ENCODE measurements around the gene HPGDS. TPM values are rescaled to one million over a fixed set of nuclear protein-coding genes. Genes with fewer than 3 reads are reported as not detected.

Gene HPGDS
- total RNA-seq, 1 donor from 2014 or later, result not detected

- DNase-seq (ENCODE audit: low spot score), result no peak
- peak; percentile 25 for TF ChIP-seq CTCF (IDR thresholded peaks at IDR 0.05)
- Mint-ChIP-seq H3K27ac (ENCODE audit: unreplicated experiment) (no peak overlapping the region), H3K9me3 (ENCODE audit: low read depth) (no peaks in the 10 kb centered on the region), H3K36me3 (ENCODE audit: low read depth) (peaks cover 22% of the 10 kb centered on the region), H3K27me3 (ENCODE audit: low read depth) (no peaks in the 10 kb centered on the region), H3K4me3 (ENCODE audit: unreplicated experiment) (no peak overlapping the region), H3K4me1 (ENCODE audit: low read depth) (no peaks in the 10 kb centered on the region)
Measured at GRCh38 chr4:94290245-94290644, 52.4 kb downstream of the HPGDS start.

- DNase-seq (ENCODE audit: low spot score), result no peak
- no peak overlapping the region for H3K4me3 Mint-ChIP-seq (ENCODE audit: unreplicated experiment)
- H3K27me3 Mint-ChIP-seq (ENCODE audit: low read depth), result no peaks in the 10 kb centered on the region
- no peaks in the 10 kb centered on the region for H3K9me3 Mint-ChIP-seq (ENCODE audit: low read depth)
- no peak for TF ChIP-seq CTCF (IDR thresholded peaks at IDR 0.05)
- no peak overlapping the region for H3K27ac Mint-ChIP-seq (ENCODE audit: unreplicated experiment)
- no peaks in the 10 kb centered on the region for H3K4me1 Mint-ChIP-seq (ENCODE audit: low read depth)
- peaks cover 28% of the 10 kb centered on the region for H3K36me3 Mint-ChIP-seq (ENCODE audit: low read depth)
Measured at GRCh38 chr4:94285666-94286065, 57.0 kb downstream of the HPGDS start.

- Mint-ChIP-seq H3K4me3 (ENCODE audit: unreplicated experiment) (no peak overlapping the region), H3K4me1 (ENCODE audit: low read depth) (no peaks in the 10 kb centered on the region), H3K27ac (ENCODE audit: unreplicated experiment) (no peak overlapping the region), H3K36me3 (ENCODE audit: low read depth) (peaks cover 25% of the 10 kb centered on the region), H3K27me3 (ENCODE audit: low read depth) (no peaks in the 10 kb centered on the region), H3K9me3 (ENCODE audit: low read depth) (no peaks in the 10 kb centered on the region)
- no peak for DNase-seq (ENCODE audit: low spot score)
- TF ChIP-seq CTCF (IDR thresholded peaks at IDR 0.05), result no peak
Measured at GRCh38 chr4:94284889-94285288, 57.7 kb downstream of the HPGDS start.

- H3K27ac Mint-ChIP-seq (ENCODE audit: unreplicated experiment), result no peak overlapping the region
- H3K4me3 Mint-ChIP-seq (ENCODE audit: unreplicated experiment), result no peak overlapping the region
- TF ChIP-seq CTCF (IDR thresholded peaks at IDR 0.05), result no peak
- H3K27me3 Mint-ChIP-seq (ENCODE audit: low read depth), result no peaks in the 10 kb centered on the region
- peaks cover 30% of the 10 kb centered on the region for H3K36me3 Mint-ChIP-seq (ENCODE audit: low read depth)
- no peak for DNase-seq (ENCODE audit: low spot score)
- no peaks in the 10 kb centered on the region for H3K9me3 Mint-ChIP-seq (ENCODE audit: low read depth)
- no peaks in the 10 kb centered on the region for H3K4me1 Mint-ChIP-seq (ENCODE audit: low read depth)
Measured at GRCh38 chr4:94278781-94279180, 63.9 kb downstream of the HPGDS start.

- Mint-ChIP-seq H3K9me3 (ENCODE audit: low read depth) (no peaks in the 10 kb centered on the region), H3K27ac (ENCODE audit: unreplicated experiment) (no peak overlapping the region), H3K36me3 (ENCODE audit: low read depth) (peaks cover 25% of the 10 kb centered on the region), H3K27me3 (ENCODE audit: low read depth) (no peaks in the 10 kb centered on the region), H3K4me3 (ENCODE audit: unreplicated experiment) (no peak overlapping the region), H3K4me1 (ENCODE audit: low read depth) (no peaks in the 10 kb centered on the region)
- no peak for DNase-seq (ENCODE audit: low spot score)
- no peak for TF ChIP-seq CTCF (IDR thresholded peaks at IDR 0.05)
Measured at GRCh38 chr4:94277534-94277933, 65.1 kb downstream of the HPGDS start.
